NCI-H2171 treated with DMSO at 0.1 percent for 48 hours (cell line): ENCODE data around the gene CBX8.

Source experiments
- DNase-seq: peaks from one replicate; lab custom pipeline; 2025; lab: John Stamatoyannopoulos, UW

The CBX8 gene

DNA sequence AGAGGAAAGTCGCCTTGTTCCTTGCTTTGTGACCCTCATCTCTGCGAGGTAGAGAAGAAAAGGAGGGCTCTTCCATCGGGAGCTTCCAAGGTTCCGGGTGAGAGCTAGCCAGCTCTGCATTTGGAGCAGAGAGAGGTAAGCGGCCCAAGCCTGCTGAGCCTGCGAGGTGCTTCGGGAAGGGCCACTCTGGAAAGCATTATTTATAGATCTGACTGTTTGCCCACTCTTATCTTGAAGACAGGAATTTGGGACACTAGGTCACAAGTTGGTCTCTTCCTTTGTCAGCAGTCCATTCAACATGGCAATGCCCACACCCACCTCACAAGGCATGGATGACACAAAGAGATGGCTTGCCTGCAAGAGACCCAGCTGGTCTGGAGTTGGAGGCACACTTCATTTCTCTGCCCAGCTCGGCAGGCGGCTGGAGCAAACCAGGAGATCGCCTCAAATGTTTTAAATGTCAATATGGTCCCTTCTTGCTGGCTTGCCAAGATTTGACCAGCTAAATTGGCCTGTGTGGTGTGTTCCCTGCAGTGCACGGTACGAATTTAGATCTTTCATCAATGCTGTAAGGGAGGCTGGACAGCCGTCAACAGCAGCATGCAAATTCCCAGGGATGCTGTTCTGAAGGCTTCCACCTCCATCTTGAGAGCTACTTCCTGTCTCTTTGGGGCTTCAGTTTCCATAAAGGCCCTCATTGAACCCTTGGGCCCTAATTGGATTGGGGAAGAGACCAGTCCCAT, 22.8 kb upstream of the CBX8 start:
- DNase-seq = no peak

DNA sequence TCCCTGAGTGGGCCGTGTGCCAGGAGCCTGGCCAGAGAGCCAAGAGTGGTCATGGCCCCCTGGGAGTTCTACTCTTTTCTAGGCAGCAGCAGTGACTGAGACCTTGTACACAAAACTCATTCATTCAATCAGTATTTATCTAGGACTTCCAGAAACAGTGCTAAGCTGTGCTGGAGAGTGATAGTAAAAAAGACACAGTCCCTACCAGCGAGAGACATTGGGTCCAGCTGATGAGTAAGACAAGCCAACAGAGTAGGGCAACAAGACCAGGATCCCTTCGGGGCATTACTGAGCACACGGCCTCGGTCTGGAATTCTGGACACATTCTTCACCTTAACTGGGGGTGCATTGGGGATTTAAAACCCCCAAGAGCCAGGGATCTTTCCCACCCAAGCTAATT, 22.2 kb upstream of the CBX8 start:
- DNase-seq = no peak

DNA sequence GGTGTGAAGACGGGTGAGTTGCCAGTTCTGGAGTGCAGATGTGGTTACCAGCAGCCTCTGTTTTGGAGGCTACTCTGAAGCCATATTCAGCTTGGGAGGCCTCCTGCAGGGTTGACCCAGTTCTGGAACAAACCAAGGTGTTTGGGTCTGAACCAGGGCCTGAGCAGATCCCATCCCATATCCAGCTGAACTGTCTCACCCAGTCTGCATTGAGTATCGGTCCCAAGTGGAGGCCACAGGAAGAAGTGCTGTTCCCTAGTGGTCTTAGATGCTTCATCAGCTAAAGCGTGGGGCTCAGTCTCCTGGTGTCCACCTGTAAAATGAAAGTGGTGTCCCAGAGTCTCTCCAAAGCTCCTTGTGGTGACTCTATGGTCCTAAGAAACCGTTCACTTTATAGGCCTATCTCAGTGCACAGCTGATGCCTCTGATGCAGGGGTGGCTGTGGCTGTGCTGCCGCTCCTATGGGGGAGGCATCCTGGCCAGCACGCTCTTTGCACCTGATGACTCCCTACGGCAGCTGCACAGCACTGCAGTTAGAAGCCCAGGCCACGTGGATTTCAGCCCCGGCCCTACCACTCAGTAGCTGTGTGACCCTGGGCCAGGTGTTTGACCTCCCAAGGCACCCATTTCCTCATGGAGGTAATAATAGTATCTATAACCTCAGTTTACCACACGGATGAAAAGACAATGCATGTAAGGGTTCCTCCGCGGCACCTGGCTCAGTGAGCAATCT, 21.3 kb upstream of the CBX8 start:
- DNase-seq = no peak

DNA sequence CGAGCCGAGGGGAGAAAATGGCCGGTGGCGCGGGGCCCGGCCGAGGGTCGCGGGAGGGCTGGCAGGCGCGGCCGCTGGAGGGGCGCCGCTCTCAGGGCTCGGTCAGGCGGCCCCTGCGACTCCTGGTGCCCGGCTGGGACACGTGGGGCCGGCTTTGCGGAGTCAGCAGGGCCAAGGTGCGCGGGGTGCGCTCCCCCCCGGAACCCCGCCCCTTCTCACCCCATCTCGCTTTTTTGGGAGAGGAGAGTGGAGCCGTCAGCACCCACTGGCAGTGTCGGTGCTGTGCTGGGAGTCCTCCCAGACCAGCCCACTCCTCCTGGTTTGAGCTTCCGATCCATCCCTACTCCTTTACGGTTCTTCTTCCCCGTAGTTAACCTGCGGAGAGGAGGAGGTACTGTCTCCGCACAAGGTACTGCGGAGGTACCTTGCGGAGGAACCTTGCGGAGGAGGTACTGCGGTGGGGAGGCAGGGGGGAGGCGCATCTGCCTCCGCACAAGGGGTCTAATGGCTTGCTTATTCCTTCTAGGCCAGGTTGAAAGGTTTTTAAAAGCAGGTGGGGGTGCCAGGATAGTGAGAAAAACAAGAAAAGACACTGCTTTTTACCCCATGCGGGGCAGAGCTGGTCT, 19.1 kb upstream of the CBX8 start:
- no peak for DNase-seq

DNA sequence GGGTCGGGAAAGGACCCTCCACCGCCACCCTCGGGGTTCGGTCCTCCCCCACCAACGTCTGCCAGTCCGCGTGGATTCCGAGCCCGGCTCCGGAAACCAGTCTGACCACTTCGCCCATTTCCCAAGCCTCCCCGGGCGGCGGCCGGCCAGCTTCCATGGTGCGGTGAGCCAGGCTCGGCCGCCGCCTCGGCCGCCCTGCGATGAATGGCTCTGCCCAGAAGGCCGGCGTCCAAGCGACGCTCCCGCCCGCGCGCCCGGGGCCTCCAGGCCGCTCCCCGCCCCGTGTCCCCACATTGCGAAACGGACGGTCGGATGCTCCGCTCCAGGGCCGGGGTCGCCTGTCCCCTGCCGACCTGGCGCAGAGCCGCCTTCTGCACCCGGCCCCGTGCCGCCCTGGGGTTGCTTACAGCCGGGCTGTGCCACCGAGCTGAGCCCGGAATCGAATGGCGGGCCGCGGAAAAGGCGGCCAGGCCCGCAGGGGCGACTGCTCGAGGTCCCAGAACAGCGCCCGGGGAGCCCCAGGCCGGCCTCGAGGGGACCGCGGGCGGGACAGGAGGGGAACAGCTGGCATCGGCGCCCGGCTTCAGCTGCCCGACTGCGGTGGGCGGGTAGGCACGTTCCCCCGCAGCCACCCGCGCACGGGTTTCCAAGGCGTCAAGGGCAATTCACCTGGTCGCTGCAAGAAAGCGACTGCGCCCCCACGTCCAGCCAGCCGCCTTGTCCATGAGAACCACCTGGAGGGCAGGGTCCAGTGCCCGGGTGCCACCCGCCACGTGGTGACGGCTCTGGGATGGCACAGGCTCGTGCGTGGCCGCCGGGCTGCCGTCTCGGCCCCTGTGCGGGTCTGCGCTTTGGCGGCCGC, 18.3 kb upstream of the CBX8 start:
- DNase-seq = no peak

DNA sequence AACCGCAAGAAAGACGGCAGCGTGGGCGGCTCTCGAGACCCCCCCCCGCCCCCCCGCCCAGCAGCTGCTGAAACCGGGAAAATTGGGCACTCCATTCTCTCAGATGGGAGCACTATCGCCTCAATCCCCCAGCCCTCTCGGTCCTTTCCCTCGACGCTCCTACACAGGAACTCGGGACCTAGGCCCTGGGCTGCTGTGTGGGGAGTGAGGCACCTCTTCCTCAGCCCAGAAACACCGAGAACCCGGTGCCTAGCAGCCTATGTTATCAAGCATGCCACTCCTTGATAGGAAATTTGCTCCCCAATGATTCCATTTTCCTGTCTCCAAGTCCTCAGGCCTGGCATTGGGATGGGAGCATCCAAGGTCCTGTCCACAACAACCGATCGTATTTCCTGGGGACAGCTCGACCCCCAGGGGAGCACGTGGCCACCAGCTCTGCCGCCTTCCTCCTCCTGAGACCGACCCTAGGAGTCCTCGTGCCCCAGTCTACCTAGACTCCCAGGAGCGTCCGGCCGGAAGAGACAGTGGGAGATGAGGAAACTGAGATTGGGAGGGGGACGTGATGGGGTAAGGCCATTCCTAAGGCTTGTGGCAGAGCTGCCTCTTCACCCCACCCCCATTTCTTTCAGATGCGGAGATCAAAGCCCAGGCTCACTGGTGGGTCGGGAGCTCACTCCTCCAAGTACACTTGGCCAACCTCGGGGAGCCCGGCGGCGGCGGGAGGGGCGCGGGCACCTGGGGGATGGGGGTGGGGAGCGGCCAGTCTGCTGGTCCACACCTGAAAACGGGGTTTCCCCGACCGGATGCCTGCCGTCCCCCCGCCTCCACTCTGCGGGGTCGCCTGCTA, 17.5 kb upstream of the CBX8 start:
- peak; percentile 18 for DNase-seq

DNA sequence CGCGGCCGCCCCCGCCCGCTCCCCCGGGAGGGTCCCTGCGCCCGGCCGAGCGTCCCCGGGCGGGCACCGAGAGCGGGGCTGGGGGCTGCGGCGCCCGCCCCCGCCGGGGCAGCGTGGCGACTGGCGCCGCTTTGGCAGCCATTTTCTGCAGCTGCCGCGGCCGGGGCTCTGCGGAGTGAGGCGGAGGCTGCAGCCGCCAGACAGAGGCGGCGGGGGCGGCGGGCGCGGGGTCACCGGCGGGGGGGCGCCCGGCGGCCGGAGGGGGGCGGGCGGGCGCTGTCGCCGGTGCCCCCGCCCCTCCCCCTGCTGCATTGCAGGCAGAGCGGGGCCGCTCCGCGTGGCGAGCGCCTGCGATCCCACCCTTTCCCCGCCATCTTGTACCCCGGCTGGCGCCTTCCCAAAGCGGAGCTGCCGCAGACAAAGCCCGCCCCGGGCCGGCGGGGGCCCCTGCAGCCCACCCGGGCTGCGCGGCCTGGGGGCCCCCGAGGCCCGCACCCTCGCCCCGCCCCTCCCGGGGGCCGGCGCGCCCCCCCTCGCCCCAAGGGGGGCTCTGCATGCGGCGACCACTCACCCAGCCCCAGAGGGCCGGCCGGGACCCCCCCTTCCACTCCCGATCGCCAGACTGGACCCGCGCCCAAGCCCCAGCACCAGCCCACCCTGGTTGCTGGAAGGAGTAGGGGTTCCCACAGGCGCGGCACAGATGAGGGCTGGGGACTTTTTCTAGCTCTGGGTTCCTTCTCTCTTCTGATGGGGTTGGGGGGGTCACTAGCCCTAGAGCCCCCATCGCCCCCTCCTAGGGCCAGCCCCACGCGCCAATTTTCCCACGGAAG, 16.6 kb upstream of the CBX8 start:
- peak; percentile 58 for DNase-seq

DNA sequence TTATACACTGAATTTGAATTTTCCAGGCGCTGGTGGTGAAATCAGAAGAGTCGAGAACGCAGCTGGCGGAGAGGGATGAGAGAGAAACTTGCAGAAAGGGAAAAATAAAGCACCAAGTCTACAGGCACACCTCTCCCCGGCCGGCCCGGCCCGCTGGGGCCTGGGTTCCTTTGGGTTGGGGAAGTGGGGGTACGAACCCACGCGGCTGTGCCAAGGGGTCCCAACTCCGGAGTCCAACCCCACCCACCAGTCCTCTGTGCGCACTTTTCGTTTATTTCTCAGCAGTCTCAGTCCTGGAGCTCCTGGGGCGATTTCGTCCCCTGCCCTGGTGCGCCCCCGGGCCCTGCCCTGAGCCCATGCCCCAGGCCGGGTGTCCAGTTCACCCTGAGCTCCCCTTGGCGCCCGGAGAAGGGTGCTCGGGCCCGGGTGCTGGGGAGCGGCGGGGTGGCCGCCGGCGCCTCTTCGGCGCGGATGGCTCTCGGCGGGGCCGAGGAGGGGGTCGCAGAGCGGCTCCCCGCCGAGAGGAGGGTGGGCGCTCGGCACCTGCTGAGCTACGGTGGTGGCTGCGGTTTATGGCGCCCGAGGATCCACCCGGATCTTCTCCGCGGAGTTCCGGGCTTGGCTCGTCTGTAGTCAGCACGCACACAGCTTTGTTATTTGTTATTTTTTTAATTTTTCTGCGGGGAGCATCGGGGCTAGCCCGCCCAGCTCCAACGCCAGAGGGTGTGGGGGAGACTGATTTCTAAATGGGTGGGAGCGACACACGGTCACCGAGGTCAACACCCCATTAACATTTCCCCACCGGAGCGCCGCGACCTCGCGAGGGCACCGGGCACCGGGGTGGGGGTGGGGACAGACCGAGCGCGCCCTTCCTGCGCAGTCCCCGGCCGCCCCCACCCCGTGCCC, 15.7 kb upstream of the CBX8 start:
- peak; percentile 62 for DNase-seq

DNA sequence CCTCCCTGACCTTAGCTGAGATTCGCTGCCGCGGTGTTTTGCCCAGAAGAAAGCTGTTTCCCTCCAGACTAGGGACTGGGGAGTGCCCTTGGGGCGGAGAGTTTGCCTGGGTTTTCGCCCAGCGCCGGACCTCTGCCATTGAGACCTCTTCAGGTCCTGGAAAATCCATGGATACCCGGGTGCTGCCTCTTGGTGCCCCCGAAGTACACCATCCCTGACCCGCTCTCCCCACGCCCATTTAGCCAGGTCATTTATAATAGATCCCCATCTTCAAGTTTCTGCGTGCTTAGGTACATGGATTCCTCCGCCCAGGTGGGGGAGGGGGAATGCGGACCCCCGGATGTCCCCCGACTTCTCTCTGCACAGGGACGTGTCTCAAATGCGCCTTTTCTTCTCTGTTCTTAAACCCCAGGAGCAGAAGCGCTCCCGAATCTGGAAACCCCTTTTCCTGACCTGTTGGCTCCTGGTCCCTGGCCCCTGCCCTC, 15.0 kb upstream of the CBX8 start:
- peak; percentile 82 for DNase-seq

DNA sequence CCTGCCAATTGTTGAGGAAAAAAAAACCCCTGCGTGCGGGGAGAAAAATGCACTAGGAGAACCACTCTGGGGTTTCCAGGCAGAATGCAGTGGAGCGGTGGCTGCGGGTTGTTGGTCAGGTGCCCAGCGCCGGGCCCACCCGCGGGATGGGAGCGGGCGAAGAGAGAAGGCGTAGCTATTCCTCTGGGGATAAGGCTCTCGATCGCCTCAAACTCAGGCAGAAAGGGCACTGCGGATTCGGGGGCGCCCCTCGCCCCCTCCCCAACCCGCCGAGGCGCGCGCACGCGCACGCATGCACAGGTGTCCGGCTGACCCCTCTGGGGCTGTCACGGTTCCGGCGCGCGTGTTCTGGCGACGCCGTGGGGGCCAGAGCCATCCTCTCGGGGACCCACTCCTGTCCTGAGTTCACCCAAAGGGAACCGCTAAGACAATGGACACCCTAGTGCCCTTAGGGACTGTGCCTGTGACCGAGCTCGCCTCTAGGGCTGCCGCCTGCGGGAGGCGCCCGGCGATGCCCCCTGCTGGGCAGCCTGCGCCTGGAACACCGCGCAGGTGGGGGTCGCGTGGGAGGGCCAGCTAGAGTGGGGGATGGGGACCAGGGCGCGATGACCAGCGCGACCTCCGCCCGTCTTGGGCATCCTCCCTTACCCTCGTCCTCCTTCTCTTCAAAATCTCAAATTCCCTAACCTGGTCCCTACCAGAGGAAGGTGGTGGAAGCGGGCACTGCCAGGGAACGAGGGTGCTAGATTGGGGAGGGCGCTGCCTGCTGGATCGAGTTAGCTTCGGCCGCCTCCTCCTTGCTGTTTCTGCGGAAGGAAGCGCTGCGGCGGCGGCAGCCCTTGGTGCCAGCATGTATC, 14.4 kb upstream of the CBX8 start:
- peak; percentile 87 for DNase-seq

DNA sequence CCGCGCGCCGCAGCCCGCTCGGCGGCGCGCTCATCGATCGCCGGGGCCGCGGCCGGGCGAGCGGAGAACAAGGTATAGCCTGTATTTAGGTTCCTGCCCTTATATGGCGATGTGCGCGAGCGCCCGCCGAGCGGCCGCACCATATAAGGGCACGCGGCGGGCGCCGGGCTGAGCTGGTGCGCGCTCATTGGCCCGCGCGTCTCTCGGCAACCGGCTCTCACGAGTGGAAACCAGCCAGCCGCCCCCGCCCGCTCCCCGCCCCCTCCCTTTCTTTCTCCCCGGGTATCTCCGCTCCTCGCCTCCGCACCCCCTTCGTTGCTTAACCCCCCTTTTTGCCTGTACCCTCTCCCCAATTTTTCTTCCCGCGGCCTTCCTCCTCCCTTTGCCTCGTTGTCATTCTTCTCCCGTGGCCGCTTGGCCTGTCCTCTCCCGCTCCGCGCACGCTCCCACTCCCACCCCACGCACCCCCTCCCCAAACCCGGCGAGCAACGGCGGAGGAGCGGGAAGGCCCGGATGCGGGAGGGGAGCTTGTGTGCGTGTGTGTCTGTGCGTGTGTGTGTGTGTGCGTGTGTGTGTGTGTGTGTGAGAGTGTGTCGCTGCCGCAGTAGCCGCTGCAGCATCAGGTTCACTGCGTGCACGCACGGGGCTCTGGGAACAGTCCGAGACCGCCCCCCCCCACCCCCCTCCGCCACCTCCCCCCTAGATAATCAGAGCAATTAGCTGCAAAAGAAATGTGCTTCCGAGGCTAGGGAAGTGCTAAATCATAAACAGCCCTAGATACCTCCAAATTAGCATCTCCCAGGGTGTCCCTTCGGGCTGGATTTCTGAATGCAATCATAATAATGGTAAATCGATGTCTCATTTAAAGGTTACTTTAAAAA, 13.5 kb upstream of the CBX8 start:
- peak; percentile 95 for DNase-seq

DNA sequence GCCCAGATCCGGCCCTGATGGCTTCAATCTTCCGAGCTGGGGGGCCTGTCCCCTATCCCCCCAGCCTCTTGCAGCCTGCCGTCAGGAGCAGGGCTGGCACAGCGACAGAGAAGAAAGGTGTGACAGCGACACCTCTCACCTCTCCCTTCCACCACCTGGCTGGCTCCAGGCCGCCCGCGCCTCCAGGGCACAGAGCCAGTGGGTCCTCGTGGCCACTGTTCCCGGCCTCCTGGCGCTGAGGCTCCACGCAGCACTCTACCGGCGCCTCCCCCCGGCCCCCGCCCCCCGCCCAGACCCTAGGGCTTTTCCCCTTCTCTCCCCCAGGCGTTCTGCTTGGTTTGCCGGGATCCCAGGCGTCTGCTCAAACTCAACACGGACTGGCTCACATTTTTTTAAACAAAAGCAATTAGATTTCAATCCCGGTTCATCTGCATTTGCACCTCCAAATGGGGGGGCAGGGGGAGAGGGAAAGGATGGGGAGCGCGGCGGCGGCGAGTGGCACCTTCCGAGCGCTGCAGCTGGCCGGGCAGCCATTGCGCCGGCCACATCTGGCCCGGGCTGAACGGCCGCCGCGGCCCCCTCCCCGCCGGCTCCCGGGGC, 12.8 kb upstream of the CBX8 start:
- peak; percentile 79 for DNase-seq

DNA sequence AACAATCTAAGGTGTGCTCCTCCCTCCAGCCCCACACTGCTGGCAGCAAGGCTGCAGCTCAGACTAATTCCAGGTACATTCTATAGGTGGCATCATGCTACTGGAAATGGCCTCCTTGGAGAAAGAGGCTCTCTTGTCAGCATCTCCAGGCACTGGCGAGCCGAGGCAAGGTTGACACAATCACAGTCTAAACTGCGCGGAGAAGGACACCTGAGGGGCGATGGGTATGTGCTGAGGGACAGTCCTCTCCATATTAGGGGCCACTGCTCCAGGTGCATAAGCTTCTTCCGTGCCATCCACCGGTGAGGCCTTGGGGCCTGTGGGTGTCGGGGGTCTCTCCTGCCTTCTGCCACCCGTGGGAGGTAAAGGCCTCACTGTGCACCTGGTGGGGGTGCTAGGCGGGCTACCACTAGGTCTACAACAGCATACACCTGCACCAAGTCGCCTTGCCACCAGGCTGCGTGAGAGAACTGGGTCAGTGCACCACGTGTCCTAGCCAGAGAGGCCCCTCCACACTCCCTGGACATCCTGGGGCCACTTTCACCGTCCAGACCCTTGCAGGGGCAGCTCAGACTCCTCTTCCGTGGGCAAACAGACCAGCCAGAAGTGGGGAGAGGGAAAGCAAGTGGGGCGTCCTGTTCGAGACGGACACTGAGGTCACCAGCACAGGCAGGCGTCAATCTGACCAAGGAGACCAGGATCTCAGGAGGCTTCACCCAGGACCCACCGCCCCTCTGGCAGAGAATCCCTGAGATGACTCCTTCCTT, 12.1 kb upstream of the CBX8 start:
- DNase-seq = peak; percentile 36

DNA sequence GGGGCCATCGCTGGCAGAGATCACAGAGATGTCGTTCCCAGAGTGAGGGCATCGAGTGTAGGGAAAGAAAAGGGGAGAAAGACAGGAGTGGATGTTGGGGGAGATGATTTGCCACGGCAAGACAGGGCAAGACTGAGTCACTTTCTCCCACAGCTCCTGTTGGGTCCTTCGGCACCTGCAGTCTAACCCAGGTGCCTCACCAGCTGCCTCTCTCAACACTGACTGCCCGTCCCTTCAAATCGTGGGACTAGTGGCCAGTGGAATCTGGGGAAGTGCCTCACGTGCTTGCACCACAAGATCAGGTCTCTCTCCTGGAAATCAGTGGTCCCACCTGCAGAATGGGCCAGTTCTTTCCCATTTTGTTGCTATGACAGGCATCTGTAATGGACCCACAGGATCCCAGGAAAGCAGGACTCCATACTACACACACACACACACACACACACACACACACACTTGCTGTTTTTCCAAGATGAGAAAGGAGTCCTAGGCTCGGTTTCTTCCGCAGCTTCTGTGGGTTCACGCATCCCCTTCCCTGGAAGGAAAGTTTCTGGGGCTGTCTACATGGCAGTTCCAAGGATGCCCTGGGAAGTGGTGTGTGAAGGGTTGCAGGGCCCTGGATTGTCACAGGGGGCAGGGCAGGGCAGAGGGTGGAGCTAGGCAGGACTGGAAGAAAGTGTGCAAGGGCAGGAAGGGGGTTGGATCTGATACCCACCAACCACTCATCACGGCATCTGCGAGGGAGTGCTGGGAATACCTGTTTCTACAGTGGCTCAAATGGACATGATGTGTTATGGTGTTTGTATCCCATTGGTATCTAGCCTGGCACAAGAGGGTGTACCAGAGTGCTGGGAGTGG, 10.2 kb upstream of the CBX8 start:
- no peak for DNase-seq

DNA sequence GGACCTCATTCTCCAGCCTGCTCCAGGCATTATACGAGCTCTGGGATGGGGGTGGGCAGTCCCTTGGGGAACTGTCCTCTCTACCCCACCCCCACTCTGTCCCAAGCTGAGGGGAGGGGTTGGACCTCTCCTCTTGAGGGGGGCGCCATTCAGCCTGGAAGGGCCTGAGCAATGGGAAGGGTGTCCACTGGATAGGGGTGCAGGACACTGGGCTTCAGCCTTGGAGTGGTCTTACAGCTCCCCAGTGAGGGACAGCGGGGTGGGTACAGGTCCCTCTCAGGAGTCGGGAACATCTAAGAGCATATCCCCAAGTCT, 9.5 kb upstream of the CBX8 start:
- no peak for DNase-seq
